PFSK-1 (cell line): ENCODE results near the gene TMED1. TPM values are rescaled to one million over a fixed set of nuclear protein-coding genes. Genes with fewer than 3 reads are reported as not detected.

Source experiments
- FOXP2 ChIP-seq: optimal IDR thresholded peaks from 2 replicates; pipeline ENCODE3; 2011; ENCODE audit warnings: borderline replicate concordance, control low read depth, inconsistent platforms; ENCODE audit not compliant: insufficient read depth; ENCODE audit errors: extremely low read length, extremely low read depth
- POLR2AphosphoS5 ChIP-seq: IDR thresholded peaks from 2 replicates; pipeline ENCODE4 v1.6.1; 2012; ENCODE audit warnings: low read depth, mild to moderate bottlenecking, control low read depth, low read length, moderate library complexity
- SIN3A ChIP-seq: IDR thresholded peaks from 2 replicates; pipeline ENCODE4 v1.6.1; 2012; ENCODE audit warnings: mild to moderate bottlenecking, low read length, moderate library complexity, borderline replicate concordance; ENCODE audit not compliant: insufficient read depth
- TAF1 ChIP-seq: IDR thresholded peaks from 2 replicates; pipeline ENCODE4 v1.6.1; 2012; ENCODE audit warnings: low read length, control low read depth, borderline replicate concordance; ENCODE audit not compliant: insufficient read depth
- polyA plus RNA-seq: library from polyadenylated mRNA; unstranded; fragments of >200 nt; gene quantifications from one replicate; pipeline ENCODE4 v1.2.1, GENCODE V29; 2012; ENCODE audit warnings: low read depth, missing spikeins; ENCODE audit not compliant: insufficient read length
- TF ChIP-seq, protein P1 (sequence below), 2 experiments: IDR thresholded peaks; 2 replicates each; pipeline versions ENCODE4 v1.6.1 to v1.8.0; 2011 to 2012; ENCODE audit warnings: low read depth in 2 of 2, low read length in 2 of 2, control low read depth in 1 of 2, inconsistent platforms in 1 of 2, mild to moderate bottlenecking in 1 of 2, moderate library complexity in 1 of 2; ENCODE audit not compliant: insufficient read depth in 1 of 2

The TMED1 gene
- 97.3 TPM for polyA plus RNA-seq

- TF ChIP-seq FOXP2 (peak; percentile 14), TAF1 (peak; percentile 66; the same call in 1 of the 2 replicates), POLR2AphosphoS5 (peak; percentile 69), SIN3A (no peak)
- TF ChIP-seq, protein P1, sequence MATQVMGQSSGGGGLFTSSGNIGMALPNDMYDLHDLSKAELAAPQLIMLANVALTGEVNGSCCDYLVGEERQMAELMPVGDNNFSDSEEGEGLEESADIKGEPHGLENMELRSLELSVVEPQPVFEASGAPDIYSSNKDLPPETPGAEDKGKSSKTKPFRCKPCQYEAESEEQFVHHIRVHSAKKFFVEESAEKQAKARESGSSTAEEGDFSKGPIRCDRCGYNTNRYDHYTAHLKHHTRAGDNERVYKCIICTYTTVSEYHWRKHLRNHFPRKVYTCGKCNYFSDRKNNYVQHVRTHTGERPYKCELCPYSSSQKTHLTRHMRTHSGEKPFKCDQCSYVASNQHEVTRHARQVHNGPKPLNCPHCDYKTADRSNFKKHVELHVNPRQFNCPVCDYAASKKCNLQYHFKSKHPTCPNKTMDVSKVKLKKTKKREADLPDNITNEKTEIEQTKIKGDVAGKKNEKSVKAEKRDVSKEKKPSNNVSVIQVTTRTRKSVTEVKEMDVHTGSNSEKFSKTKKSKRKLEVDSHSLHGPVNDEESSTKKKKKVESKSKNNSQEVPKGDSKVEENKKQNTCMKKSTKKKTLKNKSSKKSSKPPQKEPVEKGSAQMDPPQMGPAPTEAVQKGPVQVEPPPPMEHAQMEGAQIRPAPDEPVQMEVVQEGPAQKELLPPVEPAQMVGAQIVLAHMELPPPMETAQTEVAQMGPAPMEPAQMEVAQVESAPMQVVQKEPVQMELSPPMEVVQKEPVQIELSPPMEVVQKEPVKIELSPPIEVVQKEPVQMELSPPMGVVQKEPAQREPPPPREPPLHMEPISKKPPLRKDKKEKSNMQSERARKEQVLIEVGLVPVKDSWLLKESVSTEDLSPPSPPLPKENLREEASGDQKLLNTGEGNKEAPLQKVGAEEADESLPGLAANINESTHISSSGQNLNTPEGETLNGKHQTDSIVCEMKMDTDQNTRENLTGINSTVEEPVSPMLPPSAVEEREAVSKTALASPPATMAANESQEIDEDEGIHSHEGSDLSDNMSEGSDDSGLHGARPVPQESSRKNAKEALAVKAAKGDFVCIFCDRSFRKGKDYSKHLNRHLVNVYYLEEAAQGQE (IDR thresholded peaks at IDR 0.05; ENCODE audit: insufficient read depth in 1 of 2, low read depth in 2 of 2, low read length in 2 of 2): no peak
These were observed at the start of gene TMED1 for GRCh38 chr19:10835754-10836478. Gene TMED1, minus strand, starts transcription at chr19:10836212. Its CDS starts 21 bp downstream, at chr19:10836191.

DNA sequence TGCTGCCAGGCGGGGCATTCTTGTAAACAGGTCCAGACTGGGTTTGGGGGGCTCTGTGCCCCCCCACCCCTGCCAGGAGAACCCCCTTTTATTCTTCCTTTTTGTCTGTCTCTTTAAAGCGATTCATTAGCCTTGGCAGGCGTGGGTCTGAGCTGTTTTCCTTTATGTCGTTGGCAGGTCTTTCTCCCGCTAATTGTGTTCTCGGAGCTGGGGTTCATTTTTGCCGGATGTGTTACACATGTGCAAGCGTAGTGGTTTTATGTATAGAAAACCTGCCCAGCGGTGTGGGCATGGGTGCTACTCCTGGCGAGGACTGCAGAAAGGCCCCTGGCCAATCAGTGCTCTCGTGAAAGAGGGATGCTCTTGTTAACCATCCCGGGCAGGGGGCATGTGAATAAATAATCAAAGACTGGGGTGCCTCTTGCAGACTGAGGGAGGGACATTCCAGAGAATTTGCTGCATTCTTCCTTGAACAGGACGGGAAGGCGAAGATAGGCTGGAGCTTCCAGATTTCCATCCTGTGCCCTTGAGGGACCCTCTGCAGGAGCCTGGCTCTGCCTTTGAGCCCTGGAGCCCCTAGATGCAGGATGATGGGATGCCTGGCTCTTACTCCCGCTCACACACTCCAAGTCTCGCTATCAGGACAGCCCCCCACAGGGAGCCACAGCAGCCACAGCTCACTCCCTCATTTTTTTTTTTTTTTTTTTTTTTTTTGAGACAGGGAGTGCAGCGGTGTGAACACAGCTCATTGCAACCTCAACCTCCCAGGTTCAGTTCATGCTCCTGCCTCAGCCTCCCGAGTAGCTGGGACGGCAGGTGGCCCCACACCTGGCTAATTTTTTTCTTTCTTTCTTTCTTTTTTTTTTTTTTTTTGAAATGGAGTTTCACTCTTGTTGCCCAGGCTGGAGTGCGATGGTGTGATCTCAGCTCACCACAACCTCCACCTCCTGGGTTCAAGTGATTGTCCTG, 49.5 kb upstream of the TMED1 start:
- TF ChIP-seq SIN3A (no peak), POLR2AphosphoS5 (no peak), FOXP2 (no peak), TAF1 (no peak)
- TF ChIP-seq, protein P1 (IDR thresholded peaks at IDR 0.05; ENCODE audit: insufficient read depth in 1 of 2, low read depth in 2 of 2, low read length in 2 of 2): no peak

- TF ChIP-seq SIN3A (no peak), FOXP2 (no peak), POLR2AphosphoS5 (no peak)
These were observed 48.3 kb upstream of the TMED1 start for GRCh38 chr19:10884274-10884673.

DNA sequence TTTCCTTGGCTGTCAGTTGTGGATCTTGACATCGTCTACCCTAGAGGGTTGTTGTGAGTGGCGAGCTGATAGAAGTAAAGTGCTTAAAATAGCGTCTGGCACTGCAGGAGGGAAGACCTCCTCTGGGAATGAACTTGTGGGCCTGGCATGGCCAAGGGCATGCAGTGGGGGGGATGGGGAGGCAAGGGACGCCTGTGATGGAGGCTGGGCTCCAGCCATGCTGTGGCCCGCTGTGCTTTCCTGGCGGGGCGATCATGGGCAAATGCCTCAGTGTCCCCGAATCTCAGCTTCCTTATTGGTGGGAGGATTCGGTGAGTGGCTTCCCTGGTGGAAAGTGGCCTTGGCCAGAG, 46.1 kb upstream of the TMED1 start:
- TF ChIP-seq POLR2AphosphoS5 (no peak), FOXP2 (no peak), TAF1 (no peak), SIN3A (no peak)
- TF ChIP-seq, protein P1 (IDR thresholded peaks at IDR 0.05; ENCODE audit: insufficient read depth in 1 of 2, low read depth in 2 of 2, low read length in 2 of 2): no peak

DNA sequence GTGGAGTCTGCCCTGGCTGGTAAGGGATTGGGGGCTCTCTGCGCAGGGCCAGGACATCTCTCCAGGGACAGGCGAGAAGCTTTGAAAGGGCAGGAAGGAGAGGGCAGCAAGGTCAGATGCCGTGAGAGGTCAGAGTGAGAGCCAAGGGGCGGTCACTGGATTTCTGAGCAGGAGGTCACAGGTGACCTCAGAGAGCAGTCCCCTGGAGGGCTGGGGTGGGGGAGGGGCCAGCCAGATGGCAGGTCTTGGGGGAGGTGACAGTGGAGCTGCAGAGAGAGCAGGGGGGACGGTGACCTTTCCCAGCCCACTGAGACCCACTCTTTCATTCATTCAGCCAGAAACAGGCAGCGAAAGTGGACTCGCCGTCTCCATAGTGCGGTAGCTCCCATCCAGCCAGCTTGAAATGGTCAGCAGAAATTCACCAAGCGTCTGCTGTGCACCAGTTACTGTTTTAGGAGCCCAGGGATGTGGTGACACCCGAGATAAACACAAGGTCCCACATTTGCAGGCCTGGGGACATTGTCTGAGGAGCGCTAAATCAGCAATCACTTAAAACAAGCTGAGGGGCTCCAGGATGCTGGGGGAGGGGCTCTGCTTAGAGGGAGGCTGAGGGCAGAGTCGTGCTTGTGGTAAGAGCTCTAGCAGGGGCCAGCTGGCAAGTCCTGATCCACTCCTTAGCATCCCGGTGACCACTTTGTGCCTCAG, 45.5 kb upstream of the TMED1 start:
- TF ChIP-seq SIN3A (no peak), POLR2AphosphoS5 (no peak), FOXP2 (no peak), TAF1 (no peak)
